Smooth muscle cell (in vitro differentiated cells): Measurements from ENCODE around the gene VPS13D. TPM values are rescaled to one million over a fixed set of nuclear protein-coding genes. Genes with fewer than 3 reads are reported as not detected.
"Not testable (repeated sequence)": the region's sequence is repeated elsewhere in the genome, so short reads cannot be mapped to it uniquely, and the experiment has no call there.

Source experiments
- DNase-seq: peaks from one replicate; lab custom pipeline; 2025; ENCODE audit not compliant: unreplicated experiment; lab: John Stamatoyannopoulos, UW
- H2AFZ ChIP-seq: fragments of 200-600 bp; sonication (generic); 2 replicates; pipeline ENCODE4 v1.6.0; 2016; ENCODE audit warnings: antibody characterized with exemption, low read depth, mild to moderate bottlenecking
- H3F3A ChIP-seq: fragments of 200-600 bp; sonication (generic); 2 replicates; pipeline ENCODE4 v1.6.0; 2017; ENCODE audit warnings: antibody characterized with exemption, low read depth
- H3K27ac ChIP-seq: fragments of 200-600 bp; sonication (generic); 2 replicates; pipeline ENCODE4 v1.5.1; 2016; ENCODE audit warnings: low read depth, mild to moderate bottlenecking
- H3K27me3 ChIP-seq: fragments of 200-600 bp; sonication (generic); 2 replicates; pipeline ENCODE4 v1.6.1; 2016; ENCODE audit warnings: low read depth, mild to moderate bottlenecking
- H3K36me3 ChIP-seq: fragments of 200-600 bp; sonication (generic); 2 replicates; pipeline ENCODE4 v1.5.1; 2016; ENCODE audit warnings: low read depth
- H3K4me1 ChIP-seq: fragments of 200-600 bp; sonication (generic); 2 replicates; pipeline ENCODE4 v1.5.1; 2016; ENCODE audit warnings: low read depth
- H3K4me2 ChIP-seq: fragments of 200-600 bp; sonication (generic); 2 replicates; pipeline ENCODE4 v1.6.0; 2016; ENCODE audit warnings: mild to moderate bottlenecking
- H3K4me3 ChIP-seq: fragments of 200-600 bp; sonication (generic); 2 replicates; pipeline ENCODE4 v1.5.1; 2016; ENCODE audit warnings: mild to moderate bottlenecking
- H3K79me2 ChIP-seq: fragments of 200-600 bp; sonication (generic); 2 replicates; pipeline ENCODE4 v1.6.0; 2016; ENCODE audit warnings: low read depth, mild to moderate bottlenecking
- H3K9ac ChIP-seq: fragments of 200-600 bp; sonication (generic); 2 replicates; pipeline ENCODE4 v1.6.0; 2016; ENCODE audit warnings: low read depth
- H3K9me3 ChIP-seq: fragments of 200-600 bp; sonication (generic); replicated peaks from 2 replicates; pipeline ENCODE4 v1.5.1; 2016; ENCODE audit warnings: low read depth
- H4K20me1 ChIP-seq: fragments of 200-600 bp; sonication (generic); 2 replicates; pipeline ENCODE4 v1.6.0; 2016; ENCODE audit warnings: low read depth
- WGBS: methylation state at CpG from one replicate; pipeline ENCODE4 v1.1.7; 2016; ENCODE audit warnings: low lambda C conversion rate; 5-methylcytosine and 5-hydroxymethylcytosine counted together
- polyA plus RNA-seq: library from polyadenylated mRNA; unstranded; fragments of >200 nt; fragmentation: Nextera tagmentation; extraction: Ambion mirVana; gene quantifications from 2 replicates; pipeline ENCODE4 v1.2.1, GENCODE V29; 2016
- total RNA-seq: library from RNA; depleted of rRNA; stranded (reverse); fragments of >200 nt; gene quantifications from 2 replicates; pipeline ENCODE4 v1.2.3, GENCODE V29; 2014
- TF ChIP-seq, protein P1 (sequence below): fragments of 200-600 bp; sonication (generic); IDR thresholded peaks from 2 replicates; pipeline ENCODE4 v1.5.1; 2017; ENCODE audit warnings: borderline replicate concordance, mild to moderate bottlenecking, antibody characterized with exemption; ENCODE audit not compliant: insufficient read depth, poor library complexity, severe bottlenecking

VPS13D gene
- total and polyA plus RNA-seq, 2 experiments from 2014 or later: 3.5 to 20.0 TPM

DNA sequence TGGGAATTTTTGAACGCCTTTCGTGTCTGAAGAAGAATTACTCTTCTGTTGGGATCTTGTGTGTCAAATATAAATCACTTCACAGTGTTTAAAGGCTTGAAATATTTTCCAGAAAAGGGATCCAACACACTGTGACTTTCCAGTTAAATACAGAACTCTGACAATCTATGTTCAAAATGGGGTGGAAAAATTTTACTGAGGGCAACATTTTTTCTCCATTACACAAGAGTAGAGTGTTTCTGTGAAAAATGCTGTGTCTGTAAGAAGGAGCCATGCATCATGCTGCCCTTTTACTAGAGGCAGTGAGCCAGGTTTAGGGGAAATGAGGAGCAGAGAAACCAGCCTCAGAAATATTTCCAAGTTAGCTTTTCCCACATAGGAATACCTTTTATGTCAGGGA lies 86.5 kb downstream of the VPS13D start:
- no peak overlapping the region for H3K4me2 ChIP-seq
- H3K79me2 ChIP-seq: no peaks in the 10 kb centered on the region
- WGBS: 82% methylated on average over 2 of the region's 2 CpGs
- no peaks in the 10 kb centered on the region for H3K9me3 ChIP-seq
- no peaks in the 10 kb centered on the region for H3F3A ChIP-seq
- H3K9ac ChIP-seq: no peak overlapping the region
- DNase-seq: no peak
- TF ChIP-seq, protein P1, sequence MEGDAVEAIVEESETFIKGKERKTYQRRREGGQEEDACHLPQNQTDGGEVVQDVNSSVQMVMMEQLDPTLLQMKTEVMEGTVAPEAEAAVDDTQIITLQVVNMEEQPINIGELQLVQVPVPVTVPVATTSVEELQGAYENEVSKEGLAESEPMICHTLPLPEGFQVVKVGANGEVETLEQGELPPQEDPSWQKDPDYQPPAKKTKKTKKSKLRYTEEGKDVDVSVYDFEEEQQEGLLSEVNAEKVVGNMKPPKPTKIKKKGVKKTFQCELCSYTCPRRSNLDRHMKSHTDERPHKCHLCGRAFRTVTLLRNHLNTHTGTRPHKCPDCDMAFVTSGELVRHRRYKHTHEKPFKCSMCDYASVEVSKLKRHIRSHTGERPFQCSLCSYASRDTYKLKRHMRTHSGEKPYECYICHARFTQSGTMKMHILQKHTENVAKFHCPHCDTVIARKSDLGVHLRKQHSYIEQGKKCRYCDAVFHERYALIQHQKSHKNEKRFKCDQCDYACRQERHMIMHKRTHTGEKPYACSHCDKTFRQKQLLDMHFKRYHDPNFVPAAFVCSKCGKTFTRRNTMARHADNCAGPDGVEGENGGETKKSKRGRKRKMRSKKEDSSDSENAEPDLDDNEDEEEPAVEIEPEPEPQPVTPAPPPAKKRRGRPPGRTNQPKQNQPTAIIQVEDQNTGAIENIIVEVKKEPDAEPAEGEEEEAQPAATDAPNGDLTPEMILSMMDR: no peak
- H3K27me3 ChIP-seq: no peaks in the 10 kb centered on the region
- peaks cover 15% of the 10 kb centered on the region for H3K36me3 ChIP-seq
- no peaks in the 10 kb centered on the region for H3K4me1 ChIP-seq
- no peaks in the 10 kb centered on the region for H4K20me1 ChIP-seq
- H3K4me3 ChIP-seq: no peak overlapping the region
- H3K27ac ChIP-seq: no peak overlapping the region
- no peak overlapping the region for H2AFZ ChIP-seq

DNA sequence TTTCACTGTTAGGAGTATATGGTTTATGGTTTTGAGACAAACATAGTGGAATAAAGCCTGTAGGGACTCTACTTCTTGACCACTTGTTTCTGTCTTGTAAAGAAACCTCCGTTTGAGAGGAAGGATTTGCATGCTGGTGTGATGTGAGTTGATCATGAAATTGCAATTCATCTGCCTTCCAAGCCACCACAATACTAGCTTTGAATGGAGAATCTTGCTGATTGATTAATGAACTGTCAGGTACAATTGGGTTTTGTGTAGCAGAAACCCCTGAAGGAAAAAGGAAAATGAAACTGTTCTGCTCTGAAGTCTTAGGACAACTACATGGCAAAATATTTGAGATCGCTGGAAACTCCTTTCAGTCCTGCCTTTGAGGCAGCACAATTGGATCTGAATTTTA lies 90.7 kb downstream of the VPS13D start:
- no peak overlapping the region for H3K27ac ChIP-seq
- no peaks in the 10 kb centered on the region for H3K27me3 ChIP-seq
- WGBS: 95% methylated on average over 2 of the region's 2 CpGs
- H3K4me3 ChIP-seq: no peak overlapping the region
- TF ChIP-seq, protein P1: no peak
- H3K4me2 ChIP-seq: no peak overlapping the region
- H2AFZ ChIP-seq: no peak overlapping the region
- no peaks in the 10 kb centered on the region for H3K4me1 ChIP-seq
- peaks cover 3% of the 10 kb centered on the region for H4K20me1 ChIP-seq
- H3K36me3 ChIP-seq: peaks cover 10% of the 10 kb centered on the region
- no peaks in the 10 kb centered on the region for H3K9me3 ChIP-seq
- H3F3A ChIP-seq: no peaks in the 10 kb centered on the region
- H3K9ac ChIP-seq: no peak overlapping the region
- H3K79me2 ChIP-seq: no peaks in the 10 kb centered on the region
- DNase-seq: no peak

DNA sequence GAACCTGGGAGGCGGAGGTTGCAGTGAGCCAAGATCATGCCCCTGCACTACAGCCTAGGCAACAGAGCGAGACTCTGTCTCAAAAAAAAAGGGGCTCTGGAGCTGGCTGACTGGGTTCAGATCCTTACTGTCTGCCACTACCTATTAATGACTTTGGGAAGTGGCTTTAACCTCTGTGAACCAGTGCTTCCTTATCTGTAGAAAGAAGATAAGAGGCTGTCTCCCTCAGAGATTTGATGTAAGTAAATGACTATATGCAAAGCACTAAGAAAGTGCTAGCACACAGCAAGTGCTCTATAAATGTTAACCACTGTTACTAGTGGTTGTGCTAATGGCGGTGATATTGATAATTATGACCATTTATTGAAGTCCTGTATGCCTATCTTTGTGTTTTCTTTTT lies 94.6 kb downstream of the VPS13D start:
- H3K9ac ChIP-seq: no peak overlapping the region
- H3F3A ChIP-seq: no peaks in the 10 kb centered on the region
- peaks cover 2% of the 10 kb centered on the region for H3K36me3 ChIP-seq
- TF ChIP-seq, protein P1: no peak
- no peak for DNase-seq
- H3K9me3 ChIP-seq: no peaks in the 10 kb centered on the region
- peaks cover 3% of the 10 kb centered on the region for H4K20me1 ChIP-seq
- H3K4me3 ChIP-seq: no peak overlapping the region
- H3K4me2 ChIP-seq: no peak overlapping the region
- no peak overlapping the region for H2AFZ ChIP-seq
- H3K27me3 ChIP-seq: no peaks in the 10 kb centered on the region
- H3K27ac ChIP-seq: no peak overlapping the region
- no peaks in the 10 kb centered on the region for H3K4me1 ChIP-seq
- no peaks in the 10 kb centered on the region for H3K79me2 ChIP-seq
- 99% methylated on average over 3 of the region's 3 CpGs for WGBS

- 100% methylated on average over 5 of the region's 5 CpGs for WGBS
- H3K27ac ChIP-seq, H3K9me3 ChIP-seq, H3K4me2 ChIP-seq, H3F3A ChIP-seq, H3K4me1 ChIP-seq, H3K36me3 ChIP-seq, DNase-seq, H2AFZ ChIP-seq, H3K9ac ChIP-seq, H3K79me2 ChIP-seq, H4K20me1 ChIP-seq, H3K4me3 ChIP-seq, H3K27me3 ChIP-seq: not testable (repeated sequence)
Measured at GRCh38 chr1:12324973-12325372, 95.1 kb downstream of the VPS13D start.
